Measurements from ENCODE around the gene HDGF. TPM values are rescaled to one million over a fixed set of nuclear protein-coding genes. Genes with fewer than 3 reads are reported as not detected.
A peak's percentile ranks its signal among the peaks of the same experiment; 100 is the strongest.

HDGF gene
- total RNA-seq, 2 donors from 2014 or later, result 198 to 243 TPM

- intact Hi-C loops (cut with DNase I, micrococcal nuclease), result no loop called here
- DNase-seq (no peak), ATAC-seq (no peak)
Measured at GRCh38 chr1:156733989-156734584, 17.4 kb downstream of the HDGF start.

- peak; percentile 90 for ATAC-seq
- intact Hi-C loops (cut with DNase I, micrococcal nuclease), result loop anchor here (5.0 kb wide), 2 partner anchors 37 to 42 kb away; no protein-coding TSS in a partner anchor
- peak; percentile 97 to 99 for DNase-seq
Measured at GRCh38 chr1:156728599-156729462, 22.6 kb downstream of the HDGF start, which contains the start of gene ISG20L2. Gene ISG20L2 (minus strand): TSS chr1:156728766. CDS start chr1:156727652, 1,114 bp downstream.

- ATAC-seq (peak; percentile 78), DNase-seq (peak; percentile 87)
- intact Hi-C loops (cut with DNase I, micrococcal nuclease), result loop anchor here (5.0 kb wide), 2 partner anchors 36 to 41 kb away; no protein-coding TSS in a partner anchor
Measured at GRCh38 chr1:156727926-156728598, 23.4 kb downstream of the HDGF start, which contains the start of gene METTL25B. Gene METTL25B (plus strand): TSS chr1:156728469. CDS start chr1:156729105, 636 bp downstream.

- intact Hi-C loops (cut with DNase I, micrococcal nuclease), result loop anchor here (5.0 kb wide), 2 partner anchors 35 to 40 kb away; no protein-coding TSS in a partner anchor
Measured at GRCh38 chr1:156727492-156727891, 24.0 kb downstream of the HDGF start.

GRCh38 chr1:156726549-156727226, 24.8 kb downstream of the HDGF start:
- peak; percentile 61 to 78 for DNase-seq
- intact Hi-C loops (cut with DNase I, micrococcal nuclease), result loop anchor here (5.0 kb wide), 2 partner anchors 34 to 39 kb away; no protein-coding TSS in a partner anchor
- ATAC-seq, result peak; percentile 13

More at GRCh38 chr1:156727492-156727891, 24.0 kb downstream of the HDGF start:
- DNase-seq (no peak), ATAC-seq (no peak)

- intact Hi-C loops (cut with DNase I, micrococcal nuclease), result loop anchor here (5.0 kb wide), 2 partner anchors 33 to 38 kb away; no protein-coding TSS in a partner anchor
- peak; percentile 64 for ATAC-seq
- DNase-seq, result peak; percentile 85 to 93
Measured at GRCh38 chr1:156725683-156726280, 25.7 kb downstream of the HDGF start.

- no peak for ATAC-seq
- intact Hi-C loops (cut with DNase I, micrococcal nuclease), result no loop called here
- no peak for DNase-seq
Measured at GRCh38 chr1:156721535-156721934, 29.9 kb downstream of the HDGF start.

- no peak for DNase-seq
- intact Hi-C loops (cut with DNase I, micrococcal nuclease), result no loop called here
- no peak for ATAC-seq
Measured at GRCh38 chr1:156721131-156721530, 30.3 kb downstream of the HDGF start.

- DNase-seq, result no peak
- intact Hi-C loops (cut with DNase I, micrococcal nuclease), result no loop called here
- ATAC-seq, result no peak
Measured at GRCh38 chr1:156717351-156717750, 34.1 kb downstream of the HDGF start.

GRCh38 chr1:156714830-156715229, 36.6 kb downstream of the HDGF start:
- DNase-seq (no peak), ATAC-seq (no peak)
- intact Hi-C loops (cut with DNase I, micrococcal nuclease), result no loop called here

GRCh38 chr1:156712626-156713025, 38.8 kb downstream of the HDGF start:
- intact Hi-C loops (cut with DNase I, micrococcal nuclease), result no loop called here
- ATAC-seq (no peak), DNase-seq (no peak)

- DNase-seq (no peak), ATAC-seq (no peak)
- intact Hi-C loops (cut with DNase I, micrococcal nuclease), result no loop called here
Measured at GRCh38 chr1:156711011-156711817, 40.3 kb downstream of the HDGF start.

- DNase-seq, result peak; percentile 67 to 69
- ATAC-seq, result peak; percentile 89
- intact Hi-C loops (cut with DNase I, micrococcal nuclease), result no loop called here
Measured at GRCh38 chr1:156709757-156710489, 41.6 kb downstream of the HDGF start.

GRCh38 chr1:156709031-156709430, 42.4 kb downstream of the HDGF start:
- intact Hi-C loops (cut with DNase I, micrococcal nuclease), result no loop called here
- ATAC-seq (no peak), DNase-seq (no peak)

- no peak for ATAC-seq
- intact Hi-C loops (cut with DNase I, micrococcal nuclease), result no loop called here
- DNase-seq, result no peak
Measured at GRCh38 chr1:156708218-156708661, 43.2 kb downstream of the HDGF start.

- intact Hi-C loops (cut with DNase I, micrococcal nuclease), result no loop called here
Measured at GRCh38 chr1:156707417-156708217, 43.9 kb downstream of the HDGF start.

More at GRCh38 chr1:156707417-156708217, 43.9 kb downstream of the HDGF start:
- ATAC-seq (no peak), DNase-seq (no peak)

All from left colon (tissue), 2 donors.